HG03103 (cell line): ENCODE results near the gene SLC19A1.

Source experiments
- ATAC-seq: cut with Tn5 transposase; IDR thresholded peaks from one replicate; pipeline ENCODE4 v1.9.1; 2021; ENCODE audit warnings: low read depth; ENCODE audit not compliant: unreplicated experiment

Gene SLC19A1

DNA sequence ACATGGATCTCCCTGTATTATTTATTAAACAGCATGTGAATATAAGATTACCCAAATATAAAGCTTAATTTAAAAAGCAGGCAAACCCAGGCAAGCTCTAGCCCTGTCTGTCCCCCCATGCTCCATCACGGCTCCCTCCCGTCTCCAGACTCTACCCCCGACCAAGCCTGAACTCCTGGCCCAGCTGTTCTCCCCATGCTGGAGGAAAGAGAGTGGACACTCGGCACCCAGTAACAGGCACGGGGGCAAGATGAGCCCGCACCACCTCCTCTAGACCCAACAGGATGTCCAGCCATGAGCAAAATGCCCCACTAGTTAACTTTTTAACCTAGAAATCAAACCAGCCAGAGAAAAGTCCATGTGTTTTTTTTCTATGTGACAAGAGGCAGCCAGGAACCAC lies 19.3 kb downstream of the SLC19A1 start:
- no peak for ATAC-seq

DNA sequence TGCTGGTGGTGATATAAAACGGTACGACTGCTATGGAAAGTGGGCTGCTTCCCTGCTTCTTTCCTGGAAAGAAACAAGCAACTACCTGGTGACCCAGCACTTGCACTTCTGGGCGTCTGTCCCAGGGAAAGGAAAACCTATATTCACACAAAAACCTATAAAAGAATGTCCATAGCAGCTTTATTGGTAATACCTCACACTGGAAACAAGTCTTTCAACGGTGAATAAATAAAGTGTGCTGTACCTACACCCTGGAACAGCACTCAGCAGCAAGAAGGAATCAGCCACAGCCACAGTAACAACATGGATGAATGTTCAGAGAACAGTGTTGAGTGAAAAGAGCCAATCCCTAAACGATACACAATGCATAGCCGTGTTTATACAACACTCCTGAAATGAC lies 19.9 kb downstream of the SLC19A1 start:
- no peak for ATAC-seq

DNA sequence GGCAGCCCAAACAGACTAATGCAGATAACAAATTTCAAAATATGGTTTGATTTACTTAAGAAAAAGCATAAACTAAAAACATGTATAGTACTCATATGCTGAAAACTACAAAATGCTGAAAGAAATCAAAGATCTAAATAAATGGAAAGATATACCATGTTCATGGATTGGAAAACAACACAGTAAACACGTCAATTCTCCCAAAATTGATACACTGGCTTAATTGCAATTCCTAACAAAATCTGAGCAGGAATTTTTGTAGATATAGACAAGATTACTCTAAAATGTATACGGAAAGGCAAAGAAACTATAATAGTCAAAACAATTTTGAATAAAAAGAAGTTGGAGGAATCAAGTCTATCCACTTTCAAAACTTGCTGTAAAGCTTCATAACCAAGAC lies 21.0 kb downstream of the SLC19A1 start:
- ATAC-seq = no peak

DNA sequence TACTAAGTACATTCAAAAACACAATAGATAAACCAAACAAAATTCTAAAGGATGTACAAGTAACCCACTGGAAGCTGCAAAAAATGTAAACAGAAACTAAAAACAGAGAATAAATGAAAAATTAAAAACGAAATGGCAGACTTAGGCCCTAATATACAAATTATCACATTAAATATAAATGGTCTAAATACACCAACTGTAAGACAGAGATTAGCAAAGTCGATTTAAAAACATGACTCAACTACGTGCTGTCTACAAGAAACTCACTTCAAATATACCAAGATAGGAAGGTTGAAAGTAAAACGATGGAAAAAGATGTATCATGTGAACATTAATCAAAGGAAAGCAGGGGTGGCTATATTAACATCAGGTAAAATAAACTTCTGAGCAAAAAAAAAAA lies 23.1 kb downstream of the SLC19A1 start:
- ATAC-seq = no peak

DNA sequence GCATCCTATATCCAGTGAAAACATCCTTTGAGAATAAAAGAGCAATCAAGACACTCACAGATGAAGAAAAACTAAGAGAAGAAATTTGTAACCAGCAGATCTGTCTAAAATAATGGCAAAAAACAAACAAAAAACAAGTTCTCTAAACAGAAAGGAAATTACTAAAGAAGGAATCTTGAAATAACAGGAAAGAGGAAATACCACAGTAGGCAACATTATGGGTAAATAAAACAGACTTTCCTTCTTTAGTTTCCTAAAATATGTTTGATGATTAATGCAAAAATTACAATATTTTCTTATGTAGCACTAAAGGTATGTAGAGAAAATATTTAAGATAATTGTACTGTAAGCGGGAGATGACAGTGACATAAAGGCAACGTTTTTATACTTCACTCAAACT lies 23.5 kb downstream of the SLC19A1 start:
- no peak for ATAC-seq

DNA sequence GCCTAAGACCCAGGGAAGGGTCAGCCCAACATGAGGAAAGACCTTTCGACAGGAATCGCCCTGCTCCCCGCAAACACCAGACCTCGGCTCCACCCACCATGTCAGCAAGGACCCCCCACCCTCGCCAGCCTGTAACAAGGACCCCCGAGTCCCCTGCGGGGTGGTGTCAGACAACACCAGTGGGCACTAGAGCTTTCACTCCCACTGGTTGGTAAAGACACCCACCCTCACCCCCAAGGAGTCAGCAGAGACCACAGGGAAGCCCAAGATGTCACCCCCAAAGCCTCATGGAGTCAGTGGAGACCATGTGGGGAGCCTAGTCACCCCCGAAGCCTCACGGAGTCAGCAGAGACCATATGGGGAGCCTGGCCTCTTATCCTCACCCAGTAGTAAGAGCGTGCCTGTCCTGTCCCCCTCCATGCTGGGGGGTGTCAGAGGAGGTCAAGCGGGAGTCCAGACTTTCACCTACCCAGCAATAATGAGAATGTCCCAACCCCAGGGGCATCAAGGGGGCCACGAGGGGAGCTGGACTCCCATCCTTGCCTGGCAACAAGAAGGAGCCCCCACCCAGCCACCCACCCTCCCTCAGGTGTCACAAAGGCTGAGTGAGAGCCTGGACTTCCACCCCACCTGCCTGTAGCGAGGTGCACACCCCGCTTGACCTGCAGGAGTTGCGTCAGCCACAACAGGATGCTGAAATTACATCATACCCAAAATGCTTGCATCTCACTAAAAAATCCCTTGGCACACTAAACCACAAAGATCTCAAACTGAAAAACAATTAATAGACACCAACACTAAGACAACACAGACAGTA lies 24.8 kb downstream of the SLC19A1 start:
- no peak for ATAC-seq

DNA sequence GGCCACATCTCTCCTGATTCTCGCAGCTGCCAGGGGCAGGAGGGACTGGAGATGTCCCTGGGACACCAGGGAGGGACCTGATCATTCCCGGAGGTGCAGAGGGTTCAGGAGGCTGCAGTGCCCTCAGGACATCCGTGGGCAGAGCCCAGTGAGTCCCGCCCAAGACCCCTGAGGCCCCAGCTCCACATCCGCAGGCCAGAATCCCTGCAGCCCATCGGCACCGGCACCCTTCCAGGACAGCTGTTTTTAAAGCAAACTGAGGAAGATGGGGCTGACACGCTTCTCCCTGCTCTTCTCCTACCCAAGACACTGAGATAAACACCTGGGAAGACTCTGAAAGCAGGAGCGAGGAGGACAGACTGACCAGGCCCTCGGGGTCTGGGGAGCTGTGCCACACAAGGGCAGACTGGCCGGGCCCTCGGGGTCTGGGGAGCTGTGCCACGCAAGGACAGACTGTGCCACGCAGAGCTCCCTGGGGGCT lies 25.5 kb downstream of the SLC19A1 start:
- no peak for ATAC-seq

DNA sequence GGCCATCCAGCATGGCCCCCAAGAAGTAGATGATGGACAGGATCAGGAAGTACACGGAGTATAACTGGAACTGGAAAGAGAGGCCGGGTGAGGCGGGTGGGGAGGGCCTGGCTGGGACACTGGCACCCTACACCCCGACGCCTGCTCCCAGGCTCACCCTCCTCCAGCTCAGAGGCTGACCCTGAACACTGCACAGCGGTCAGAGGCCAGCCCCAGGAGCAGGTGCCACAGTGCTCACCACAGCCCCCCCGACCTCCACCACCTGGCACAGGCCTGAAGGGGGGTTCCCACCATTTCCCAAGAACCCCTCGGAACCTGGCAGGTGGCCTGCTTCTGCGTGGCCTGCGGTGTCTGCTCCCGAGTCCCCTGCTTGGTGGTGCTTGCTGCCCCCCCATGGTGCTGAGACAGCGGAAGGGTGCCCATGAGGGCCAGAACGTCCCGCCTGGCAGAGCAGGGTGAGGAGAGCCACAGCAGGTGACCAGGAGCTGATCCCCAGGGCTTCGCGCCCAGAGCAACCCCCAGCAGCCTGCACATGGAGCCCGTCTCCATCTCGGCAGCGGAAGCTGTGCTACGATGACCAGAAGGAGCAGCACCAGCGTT lies 26.1 kb downstream of the SLC19A1 start:
- ATAC-seq = no peak

DNA sequence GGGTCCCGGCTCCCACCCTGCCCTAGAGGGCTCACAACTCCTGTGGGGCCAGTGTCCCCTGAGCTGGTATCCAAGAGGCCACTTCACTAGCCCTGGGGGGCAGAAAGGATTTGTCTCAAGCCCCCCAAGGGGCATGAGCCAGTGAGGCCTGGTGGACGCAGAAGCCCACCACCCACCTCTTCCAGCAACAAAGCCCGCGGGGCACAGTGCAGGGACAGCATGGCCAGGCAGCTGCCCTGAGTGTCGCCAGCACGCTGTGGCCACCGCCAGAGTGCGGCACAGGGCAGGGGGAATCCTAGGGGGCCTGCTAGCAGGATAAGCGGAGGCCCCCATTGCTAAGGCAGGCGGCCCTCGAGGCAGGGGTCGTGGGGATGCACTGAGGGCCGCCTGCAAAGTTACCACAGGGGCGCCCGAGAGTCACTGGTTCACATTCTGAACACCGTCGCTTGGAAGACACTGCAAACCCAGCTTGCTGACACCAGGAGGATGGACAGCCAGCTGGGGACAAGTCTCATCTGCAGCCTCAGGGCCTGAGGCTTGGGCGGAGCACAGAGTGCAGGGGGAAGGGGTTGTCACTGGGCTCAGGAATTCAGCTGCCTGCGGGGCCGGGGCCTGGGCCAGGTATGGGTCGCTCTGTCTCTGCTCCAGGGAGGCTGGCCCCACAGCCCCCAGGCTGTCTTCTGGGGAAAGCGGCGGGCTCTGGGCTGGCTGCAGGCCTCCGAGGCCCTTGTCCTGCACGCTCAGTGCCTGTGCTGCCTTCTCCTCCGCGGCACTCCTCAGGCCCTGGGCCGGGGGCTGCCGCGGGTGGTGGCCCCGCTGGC lies 26.8 kb downstream of the SLC19A1 start:
- no peak for ATAC-seq

DNA sequence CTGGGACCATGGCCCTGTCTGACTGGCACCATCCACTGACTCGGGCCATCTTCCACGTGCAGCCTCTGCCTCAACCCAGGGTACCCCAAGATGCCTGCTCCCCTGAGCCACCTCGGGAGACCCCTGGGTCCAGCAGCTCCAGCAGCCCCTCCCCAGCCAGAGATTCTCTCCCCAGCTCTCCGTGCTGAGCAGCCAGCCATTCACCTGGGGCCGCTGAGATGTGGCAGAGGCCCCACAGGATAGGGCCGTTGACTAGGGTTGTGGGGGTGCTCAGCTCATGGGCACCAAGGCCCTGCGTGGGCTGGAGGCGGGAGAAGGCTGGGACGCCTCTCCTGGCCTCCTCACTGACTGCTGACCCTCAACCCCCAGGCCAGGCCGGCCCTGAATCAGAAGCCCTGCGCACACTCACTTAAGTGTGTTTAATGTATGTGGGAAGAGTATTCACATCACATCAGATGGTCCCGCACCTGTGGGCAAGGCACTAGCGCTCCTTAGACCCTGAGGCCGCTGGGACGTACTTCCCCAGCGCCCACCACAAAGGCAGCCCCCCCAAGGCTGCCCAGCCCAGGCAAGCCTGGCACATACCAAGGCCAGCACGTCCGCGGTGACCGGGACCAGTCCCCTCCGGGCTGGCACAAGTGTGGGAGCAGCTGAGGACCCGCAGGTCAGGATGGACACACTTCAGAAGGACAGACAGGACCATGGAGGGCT lies 27.8 kb downstream of the SLC19A1 start:
- no peak for ATAC-seq

DNA sequence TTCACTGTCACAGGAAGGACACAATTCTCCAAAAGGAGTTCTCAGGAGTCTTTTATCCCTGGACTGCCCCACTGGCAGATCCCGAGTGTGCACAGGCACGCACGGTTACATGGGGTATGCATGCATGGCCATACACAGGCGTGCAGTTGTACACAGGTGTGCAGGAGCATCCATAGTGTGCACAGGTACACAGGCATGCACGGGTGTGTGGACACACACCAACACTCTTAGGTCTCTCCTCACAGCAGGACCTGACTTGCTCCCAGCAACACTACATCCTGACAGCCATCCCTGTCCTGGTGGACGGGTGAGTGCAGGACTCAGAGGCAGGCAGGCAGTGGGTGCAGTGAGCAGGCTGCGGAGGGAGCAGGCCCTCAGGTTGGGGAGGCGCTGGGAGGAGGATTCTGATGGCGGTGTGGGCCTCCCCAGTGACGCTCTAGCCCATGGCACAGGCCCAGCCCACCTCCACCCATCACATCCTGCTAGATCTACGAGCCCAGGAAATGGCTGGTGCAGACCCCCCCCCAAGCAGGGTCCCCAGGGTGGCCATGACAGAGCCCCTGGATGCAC lies 28.4 kb downstream of the SLC19A1 start:
- no peak for ATAC-seq

DNA sequence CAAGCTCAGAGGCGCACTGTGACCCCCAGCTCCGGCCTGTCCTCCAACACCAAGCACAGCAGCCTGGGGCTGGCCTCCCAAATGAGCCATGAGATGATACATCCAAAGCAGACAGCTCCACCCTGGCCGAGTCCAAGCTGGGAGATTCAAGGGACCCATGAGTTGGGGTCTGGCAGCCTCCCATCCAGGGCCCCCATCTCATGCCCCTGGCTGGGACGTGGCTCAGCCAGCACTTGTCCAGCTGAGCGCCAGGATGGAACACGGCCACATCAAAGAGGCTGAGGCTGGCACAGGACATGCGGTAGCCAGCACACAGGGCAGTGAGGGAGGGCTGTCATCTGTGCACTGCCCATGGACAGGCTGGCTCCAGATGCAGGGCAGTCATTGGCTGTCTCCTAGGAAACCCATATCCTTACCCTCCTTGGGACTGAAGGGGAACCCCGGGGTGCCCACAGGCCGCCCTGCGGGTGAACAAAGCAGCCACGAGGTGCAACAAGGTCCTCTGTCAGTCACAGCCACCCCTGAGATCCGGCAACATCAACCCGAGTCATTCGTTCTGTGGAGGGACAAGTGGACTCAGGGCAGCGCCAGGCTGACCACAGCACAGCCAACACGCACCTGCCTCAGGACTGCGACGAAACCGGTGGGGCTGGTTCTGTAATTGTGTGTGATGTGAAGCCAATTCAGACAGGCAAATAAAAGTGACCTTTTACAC lies 29.1 kb downstream of the SLC19A1 start:
- no peak for ATAC-seq

DNA sequence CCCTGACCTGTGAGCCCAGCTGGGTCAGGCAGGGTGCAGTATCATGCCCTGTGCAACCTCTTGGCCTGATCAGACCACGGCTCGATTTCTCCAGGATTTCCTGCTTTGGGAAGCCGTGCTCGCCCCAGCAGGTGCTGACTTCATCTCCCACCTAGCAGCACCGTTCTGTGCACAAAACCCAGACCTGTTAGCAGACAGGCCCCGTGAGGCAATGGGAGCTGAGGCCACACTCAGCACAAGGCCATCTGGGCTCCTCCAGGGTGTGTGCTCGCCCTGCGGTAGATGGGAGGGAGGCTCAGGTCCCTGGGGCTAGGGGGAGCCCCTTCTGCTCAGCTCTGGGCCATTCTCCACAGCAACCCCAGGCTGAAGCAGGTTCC lies 29.6 kb downstream of the SLC19A1 start:
- ATAC-seq = no peak

DNA sequence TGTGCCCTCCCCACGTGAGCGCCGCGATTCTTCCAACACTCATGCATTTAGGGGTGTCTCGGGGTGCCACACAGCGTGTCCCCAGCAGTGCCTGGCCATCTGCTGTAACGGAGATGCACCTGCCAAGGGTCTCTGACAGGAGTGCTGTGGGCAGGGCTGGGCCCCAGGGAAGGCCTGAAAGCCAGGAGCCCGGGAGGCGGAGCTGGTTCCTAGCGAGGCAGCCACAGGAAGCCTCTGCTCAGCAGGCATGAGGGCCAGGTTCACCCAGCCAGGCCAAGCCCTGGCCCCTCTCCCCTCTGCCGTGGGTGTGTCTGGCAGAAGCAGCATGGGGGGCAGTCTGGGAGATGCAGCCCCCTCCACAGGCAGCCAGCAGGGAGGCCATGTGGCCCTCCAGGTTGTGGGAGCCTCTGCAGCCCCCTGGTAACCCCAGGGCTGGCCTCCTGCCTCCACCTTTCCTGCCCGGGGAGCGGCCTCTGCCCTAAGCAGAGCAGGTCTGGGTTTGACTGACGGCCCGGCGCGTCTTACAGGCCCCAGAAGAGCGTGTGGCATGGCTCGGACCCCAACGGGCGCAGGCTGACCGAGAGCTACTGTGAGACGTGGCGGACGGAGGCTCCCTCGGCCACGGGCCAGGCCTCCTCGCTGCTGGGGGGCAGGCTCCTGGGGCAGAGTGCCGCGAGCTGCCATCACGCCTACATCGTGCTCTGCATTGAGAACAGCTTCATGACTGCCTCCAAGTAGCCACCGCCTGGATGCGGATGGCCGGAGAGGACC lies 30.4 kb downstream of the SLC19A1 start:
- no peak for ATAC-seq

DNA sequence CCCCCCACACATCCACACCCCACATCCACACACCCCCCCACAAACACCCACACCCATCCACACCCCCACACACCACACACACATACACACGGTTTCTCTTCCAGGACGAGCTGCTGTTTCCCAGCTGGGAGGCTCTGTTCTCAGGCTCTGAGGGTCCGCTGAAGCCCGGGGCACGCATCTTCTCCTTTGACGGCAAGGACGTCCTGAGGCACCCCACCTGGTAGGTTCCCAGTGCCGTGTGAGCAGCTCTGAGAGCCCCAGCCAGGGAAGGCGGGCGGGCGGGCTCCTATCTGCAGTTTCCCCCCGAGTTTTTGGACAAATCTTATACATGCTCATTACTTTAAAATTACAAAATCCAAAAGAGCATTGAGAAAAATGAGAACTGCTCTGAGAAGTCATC lies 31.2 kb downstream of the SLC19A1 start:
- no peak for ATAC-seq

DNA sequence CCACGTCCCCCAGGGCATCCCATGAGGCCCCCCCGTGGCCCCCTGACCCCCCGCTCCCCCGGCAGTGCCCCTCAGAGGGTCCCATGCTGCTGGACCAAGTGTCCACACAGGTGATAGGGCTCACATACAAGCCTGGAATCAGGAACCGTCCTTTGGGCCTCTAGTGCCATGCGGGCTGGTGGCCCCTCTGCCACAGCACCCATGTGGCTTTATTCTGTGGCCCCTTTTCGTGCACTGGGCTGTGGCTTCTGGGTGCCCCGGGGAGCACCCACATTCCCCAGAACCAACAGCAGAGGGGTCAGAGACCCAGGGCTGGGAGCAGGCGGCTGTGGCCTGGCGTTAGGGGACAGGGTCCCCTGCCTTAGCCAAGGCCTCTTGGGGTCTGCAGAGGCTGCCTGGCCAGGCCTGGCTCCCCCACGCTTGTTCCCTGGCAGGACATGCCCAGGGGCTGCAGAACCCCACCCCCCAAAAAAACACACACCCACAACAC lies 31.7 kb downstream of the SLC19A1 start:
- ATAC-seq = no peak

DNA sequence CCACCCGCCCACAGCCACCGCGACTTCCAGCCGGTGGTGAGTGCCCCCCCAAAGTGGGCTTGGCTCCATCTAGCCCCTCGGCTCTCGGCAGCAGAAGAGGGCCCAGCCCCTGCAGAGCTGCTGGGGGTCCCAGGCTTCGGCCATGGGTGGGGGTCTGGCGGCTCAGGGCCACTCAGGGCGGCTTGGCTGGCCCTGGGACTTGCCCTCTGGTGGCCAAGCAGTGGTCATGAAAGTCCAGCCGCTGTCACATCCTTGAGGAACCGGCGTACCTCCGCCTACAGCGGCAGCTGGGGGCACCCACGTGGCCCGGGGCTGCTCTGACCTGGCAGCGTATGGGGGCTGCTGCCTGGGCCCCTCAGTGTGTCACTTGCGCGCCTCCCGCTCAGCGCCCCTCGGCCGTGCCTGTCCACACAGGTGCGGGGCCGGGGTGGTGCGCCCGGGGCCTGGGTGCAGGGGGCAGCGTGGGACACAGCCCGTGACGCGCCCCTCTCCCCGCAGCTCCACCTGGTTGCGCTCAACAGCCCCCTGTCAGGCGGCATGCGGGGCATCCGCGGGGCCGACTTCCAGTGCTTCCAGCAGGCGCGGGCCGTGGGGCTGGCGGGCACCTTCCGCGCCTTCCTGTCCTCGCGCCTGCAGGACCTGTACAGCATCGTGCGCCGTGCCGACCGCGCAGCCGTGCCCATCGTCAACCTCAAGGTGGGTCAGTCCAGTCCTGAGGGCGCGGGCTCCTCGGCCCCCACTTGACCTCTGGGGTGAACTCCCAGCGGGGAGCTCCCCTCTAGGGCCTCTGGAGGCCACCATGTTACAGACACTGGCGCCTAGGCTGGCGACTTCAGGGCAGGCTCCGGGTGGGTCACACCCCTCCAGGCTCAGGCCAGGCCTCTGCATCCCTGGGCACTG lies 32.4 kb downstream of the SLC19A1 start:
- ATAC-seq = no peak
